K562 (cell line): ENCODE data around the gene P4HB. TPM values are rescaled to one million over a fixed set of nuclear protein-coding genes. Genes with fewer than 3 reads are reported as not detected.

Source experiments
- polyA plus RNA-seq, 8 experiments: library from polyadenylated mRNA; depleted of rRNA in 4 of 8; stranded (reverse) in 5 of 8; unstranded in 3 of 8; fragments of >200 nt; fragmentation: Nextera tagmentation in 2 of 8; fragmentation: Illumina TruSeq in 1 of 8; extraction: Ambion mirVana in 2 of 8; extraction: Trizol in 1 of 8; gene quantifications; 2 replicates each; pipeline versions ENCODE4 v1.2.1 to v1.2.3, GENCODE V29; 2011 to 2014; ENCODE audit warnings: inconsistent platforms in 1 of 8, missing spikeins in 1 of 8
- total RNA-seq, 7 experiments: library from RNA; depleted of rRNA in 6 of 7; stranded (reverse); fragments of >200 nt in 6 of 7; fragmentation: Illumina TruSeq in 2 of 7; extraction: Trizol in 2 of 7; gene quantifications; 2 replicates each; pipeline versions ENCODE4 v1.2.1 to v1.2.3, GENCODE V29; 2011 to 2021; ENCODE audit warnings: low replicate concordance in 1 of 7

P4HB gene
- total and polyA plus RNA-seq, 9 of the 15 experiments (the other 6 are each of a cell fraction or from before 2014, with no cell fraction given), result 4.4 to 645 (median 325) TPM

Other genes starting within 250 kb of the P4HB start
Only the 7 nearest of the 31 such genes appear.
- gene MCRIP1, start 27.2 kb downstream of the P4HB start, total RNA-seq (2014; rRNA removed), result 35.8 and 45.4 TPM in 2 replicates
- 1.5 and 1.7 TPM in 2 replicates for gene MCRIP1, start 27.2 kb downstream of the P4HB start, total RNA-seq (2014; rRNA removed; fragmentation: Illumina TruSeq; extraction: Trizol)
- 21.5 and 25.4 TPM in 2 replicates for gene MCRIP1, start 27.2 kb downstream of the P4HB start, total RNA-seq (2015; rRNA removed; fragmentation: Illumina TruSeq; extraction: Trizol)
- 32.8 and 36.0 TPM in 2 replicates for gene MCRIP1, start 27.2 kb downstream of the P4HB start, total RNA-seq (2021)
- 9.7 and 14.8 TPM in 2 replicates for gene MCRIP1, start 27.2 kb downstream of the P4HB start, polyA plus RNA-seq (2011; rRNA removed)
- gene MCRIP1, start 27.2 kb downstream of the P4HB start, polyA plus RNA-seq (2014; fragmentation: Illumina TruSeq; extraction: Trizol), result 6.6 and 24.6 TPM in 2 replicates
- gene MCRIP1, start 27.2 kb downstream of the P4HB start, polyA plus RNA-seq (2014; fragmentation: Nextera tagmentation; extraction: Ambion mirVana), result 1 to 10 TPM in 1 of 2 experiments, under 1 TPM in 1; 0.39 to 1.4 TPM
- gene MCRIP1, start 27.2 kb downstream of the P4HB start, polyA plus RNA-seq (2014; rRNA removed), result 24.0 and 35.5 TPM in 2 replicates
- 6.2 and 6.9 TPM in 2 replicates for gene PPP1R27, start 25.5 kb downstream of the P4HB start, total RNA-seq (2014; rRNA removed)
- 0.26 and 0.29 TPM in 2 replicates for gene PPP1R27, start 25.5 kb downstream of the P4HB start, total RNA-seq (2014; rRNA removed; fragmentation: Illumina TruSeq; extraction: Trizol)
- gene PPP1R27, start 25.5 kb downstream of the P4HB start, total RNA-seq (2015; rRNA removed; fragmentation: Illumina TruSeq; extraction: Trizol), result 0.47 and 0.68 TPM in 2 replicates
- gene PPP1R27, start 25.5 kb downstream of the P4HB start, total RNA-seq (2021), result 2.1 and 2.3 TPM in 2 replicates
- 1.2 and 1.5 TPM in 2 replicates for gene PPP1R27, start 25.5 kb downstream of the P4HB start, polyA plus RNA-seq (2011; rRNA removed)
- 0.95 and 2.1 TPM in 2 replicates for gene PPP1R27, start 25.5 kb downstream of the P4HB start, polyA plus RNA-seq (2014; fragmentation: Illumina TruSeq; extraction: Trizol)
- not detected for gene PPP1R27, start 25.5 kb downstream of the P4HB start, polyA plus RNA-seq (2014; fragmentation: Nextera tagmentation; extraction: Ambion mirVana)
- gene PPP1R27, start 25.5 kb downstream of the P4HB start, polyA plus RNA-seq (2014; rRNA removed), result 4.2 and 5.2 TPM in 2 replicates
- gene ARHGDIA, start 10.8 kb upstream of the P4HB start, total RNA-seq (2014; rRNA removed), result 110 and 146 TPM in 2 replicates
- 39.8 and 58.3 TPM in 2 replicates for gene ARHGDIA, start 10.8 kb upstream of the P4HB start, total RNA-seq (2014; rRNA removed; fragmentation: Illumina TruSeq; extraction: Trizol)
- gene ARHGDIA, start 10.8 kb upstream of the P4HB start, total RNA-seq (2015; rRNA removed; fragmentation: Illumina TruSeq; extraction: Trizol), result 105 and 107 TPM in 2 replicates
- 321 and 340 TPM in 2 replicates for gene ARHGDIA, start 10.8 kb upstream of the P4HB start, total RNA-seq (2021)
- gene ARHGDIA, start 10.8 kb upstream of the P4HB start, polyA plus RNA-seq (2011; rRNA removed), result 23.4 and 33.4 TPM in 2 replicates
- 129 and 227 TPM in 2 replicates for gene ARHGDIA, start 10.8 kb upstream of the P4HB start, polyA plus RNA-seq (2014; fragmentation: Illumina TruSeq; extraction: Trizol)
- 10 to 100 TPM in 1 of 2 experiments, 1 to 10 TPM in 1; 9.6 to 11.2 TPM for gene ARHGDIA, start 10.8 kb upstream of the P4HB start, polyA plus RNA-seq (2014; fragmentation: Nextera tagmentation; extraction: Ambion mirVana)
- gene ARHGDIA, start 10.8 kb upstream of the P4HB start, polyA plus RNA-seq (2014; rRNA removed), result 97.6 and 114 TPM in 2 replicates
- gene ALYREF, start 31.1 kb upstream of the P4HB start, total RNA-seq (2014; rRNA removed), result 416 and 428 TPM in 2 replicates
- 74.3 and 99.3 TPM in 2 replicates for gene ALYREF, start 31.1 kb upstream of the P4HB start, total RNA-seq (2014; rRNA removed; fragmentation: Illumina TruSeq; extraction: Trizol)
- 225 and 227 TPM in 2 replicates for gene ALYREF, start 31.1 kb upstream of the P4HB start, total RNA-seq (2015; rRNA removed; fragmentation: Illumina TruSeq; extraction: Trizol)
- gene ALYREF, start 31.1 kb upstream of the P4HB start, total RNA-seq (2021), result 279 and 283 TPM in 2 replicates
- gene ALYREF, start 31.1 kb upstream of the P4HB start, polyA plus RNA-seq (2011; rRNA removed), result 97.2 and 103 TPM in 2 replicates
- gene ALYREF, start 31.1 kb upstream of the P4HB start, polyA plus RNA-seq (2014; fragmentation: Illumina TruSeq; extraction: Trizol), result 147 and 154 TPM in 2 replicates
- 1 to 10 TPM; 1.9 to 3.7 TPM for gene ALYREF, start 31.1 kb upstream of the P4HB start, polyA plus RNA-seq (2014; fragmentation: Nextera tagmentation; extraction: Ambion mirVana)
- gene ALYREF, start 31.1 kb upstream of the P4HB start, polyA plus RNA-seq (2014; rRNA removed), result 206 and 253 TPM in 2 replicates
- 220 and 252 TPM in 2 replicates for gene ANAPC11, start 31.2 kb upstream of the P4HB start, total RNA-seq (2014; rRNA removed)
- gene ANAPC11, start 31.2 kb upstream of the P4HB start, total RNA-seq (2014; rRNA removed; fragmentation: Illumina TruSeq; extraction: Trizol), result 32.5 and 41.2 TPM in 2 replicates
- 105 and 111 TPM in 2 replicates for gene ANAPC11, start 31.2 kb upstream of the P4HB start, total RNA-seq (2015; rRNA removed; fragmentation: Illumina TruSeq; extraction: Trizol)
- gene ANAPC11, start 31.2 kb upstream of the P4HB start, total RNA-seq (2021), result 214 and 217 TPM in 2 replicates
- gene ANAPC11, start 31.2 kb upstream of the P4HB start, polyA plus RNA-seq (2011; rRNA removed), result 238 and 354 TPM in 2 replicates
- gene ANAPC11, start 31.2 kb upstream of the P4HB start, polyA plus RNA-seq (2014; fragmentation: Illumina TruSeq; extraction: Trizol), result 57.2 and 105 TPM in 2 replicates
- gene ANAPC11, start 31.2 kb upstream of the P4HB start, polyA plus RNA-seq (2014; fragmentation: Nextera tagmentation; extraction: Ambion mirVana), result 100 to 1,000 TPM; 154 to 255 TPM
- 318 and 338 TPM in 2 replicates for gene ANAPC11, start 31.2 kb upstream of the P4HB start, polyA plus RNA-seq (2014; rRNA removed)
- 0.14 and 0.57 TPM in 2 replicates for gene NPB, start 41.7 kb upstream of the P4HB start, total RNA-seq (2014; rRNA removed)
- gene NPB, start 41.7 kb upstream of the P4HB start, total RNA-seq (2014; rRNA removed; fragmentation: Illumina TruSeq; extraction: Trizol), result 0.07 TPM in 1 of 2 replicates, not detected in the other
- gene NPB, start 41.7 kb upstream of the P4HB start, total RNA-seq (2015; rRNA removed; fragmentation: Illumina TruSeq; extraction: Trizol), result 0.07 and 0.30 TPM in 2 replicates
- 0.53 and 0.65 TPM in 2 replicates for gene NPB, start 41.7 kb upstream of the P4HB start, total RNA-seq (2021)
- 0.03 and 0.07 TPM in 2 replicates for gene NPB, start 41.7 kb upstream of the P4HB start, polyA plus RNA-seq (2011; rRNA removed)
- gene NPB, start 41.7 kb upstream of the P4HB start, polyA plus RNA-seq (2014; fragmentation: Illumina TruSeq; extraction: Trizol), result 0.07 TPM in 1 of 2 replicates, not detected in the other
- gene NPB, start 41.7 kb upstream of the P4HB start, polyA plus RNA-seq (2014; fragmentation: Nextera tagmentation; extraction: Ambion mirVana), result under 1 TPM; 0.43 to 0.61 TPM
- 0.07 TPM in 1 of 2 replicates, not detected in the other for gene NPB, start 41.7 kb upstream of the P4HB start, polyA plus RNA-seq (2014; rRNA removed)
- gene PCYT2, start 50.9 kb upstream of the P4HB start, total RNA-seq (2014; rRNA removed), result 123 and 139 TPM in 2 replicates
- gene PCYT2, start 50.9 kb upstream of the P4HB start, total RNA-seq (2014; rRNA removed; fragmentation: Illumina TruSeq; extraction: Trizol), result 42.7 and 57.5 TPM in 2 replicates
- 81.7 and 82.5 TPM in 2 replicates for gene PCYT2, start 50.9 kb upstream of the P4HB start, total RNA-seq (2015; rRNA removed; fragmentation: Illumina TruSeq; extraction: Trizol)
- gene PCYT2, start 50.9 kb upstream of the P4HB start, total RNA-seq (2021), result 125 and 134 TPM in 2 replicates
- gene PCYT2, start 50.9 kb upstream of the P4HB start, polyA plus RNA-seq (2011; rRNA removed), result 71.5 and 97.8 TPM in 2 replicates
- 83.7 and 95.3 TPM in 2 replicates for gene PCYT2, start 50.9 kb upstream of the P4HB start, polyA plus RNA-seq (2014; fragmentation: Illumina TruSeq; extraction: Trizol)
- gene PCYT2, start 50.9 kb upstream of the P4HB start, polyA plus RNA-seq (2014; fragmentation: Nextera tagmentation; extraction: Ambion mirVana), result 1 to 10 TPM in 1 of 2 experiments, under 1 TPM in 1; 0.92 to 1.6 TPM
- 131 and 133 TPM in 2 replicates for gene PCYT2, start 50.9 kb upstream of the P4HB start, polyA plus RNA-seq (2014; rRNA removed)